Measurements from ENCODE around the gene COL4A1.

COL4A1 gene

GRCh38 chr13:110320645-110321044 lies 13.7 kb upstream of the COL4A1 start:
- no peak for TF ChIP-seq CTCF (IDR thresholded peaks at IDR 0.05; ENCODE audit: control insufficient read depth, insufficient read depth, low read depth, low read length, missing control alignments)
- H3K4me3 ChIP-seq (ENCODE audit: control insufficient read depth, low read depth, low read length), result no peak overlapping the region
- DNase-seq (ENCODE audit: low read depth), result no peak

- no peak overlapping the region for H3K4me3 ChIP-seq (ENCODE audit: control insufficient read depth, low read depth, low read length)
- no peak for TF ChIP-seq CTCF (IDR thresholded peaks at IDR 0.05; ENCODE audit: control insufficient read depth, insufficient read depth, low read depth, low read length, missing control alignments)
- DNase-seq (ENCODE audit: low read depth), result no peak
Observed at GRCh38 chr13:110319774-110320509, 13.0 kb upstream of the COL4A1 start.

- no peak overlapping the region for H3K4me3 ChIP-seq (ENCODE audit: control insufficient read depth, low read depth, low read length)
- no peak for TF ChIP-seq CTCF (IDR thresholded peaks at IDR 0.05; ENCODE audit: control insufficient read depth, insufficient read depth, low read depth, low read length, missing control alignments)
- no peak for DNase-seq (ENCODE audit: low read depth)
Observed at GRCh38 chr13:110319397-110319773, 12.4 kb upstream of the COL4A1 start.

GRCh38 chr13:110318920-110319319 lies 12.0 kb upstream of the COL4A1 start:
- no peak for DNase-seq (ENCODE audit: low read depth)
- TF ChIP-seq CTCF (IDR thresholded peaks at IDR 0.05; ENCODE audit: control insufficient read depth, insufficient read depth, low read depth, low read length, missing control alignments), result no peak
- H3K4me3 ChIP-seq (ENCODE audit: control insufficient read depth, low read depth, low read length), result no peak overlapping the region

GRCh38 chr13:110317496-110318195 lies 10.7 kb upstream of the COL4A1 start:
- no peak for TF ChIP-seq CTCF (IDR thresholded peaks at IDR 0.05; ENCODE audit: control insufficient read depth, insufficient read depth, low read depth, low read length, missing control alignments)
- DNase-seq (ENCODE audit: low read depth), result no peak
- H3K4me3 ChIP-seq (ENCODE audit: control insufficient read depth, low read depth, low read length), result no peak overlapping the region

GRCh38 chr13:110317093-110317492 lies 10.1 kb upstream of the COL4A1 start:
- TF ChIP-seq CTCF (IDR thresholded peaks at IDR 0.05; ENCODE audit: control insufficient read depth, insufficient read depth, low read depth, low read length, missing control alignments), result no peak
- no peak overlapping the region for H3K4me3 ChIP-seq (ENCODE audit: control insufficient read depth, low read depth, low read length)
- DNase-seq (ENCODE audit: low read depth), result no peak

Data from AG09309 (cell line).